ENCODE results near the gene TMEM72. TPM values are rescaled to one million over a fixed set of nuclear protein-coding genes. Genes with fewer than 3 reads are reported as not detected.
A peak's percentile ranks its signal among the peaks of the same experiment; 100 is the strongest.

The TMEM72 gene
- total and polyA plus RNA-seq, 9 donors = 0.04 to 0.16 (median 0.12) TPM; not detected in 1

DNA sequence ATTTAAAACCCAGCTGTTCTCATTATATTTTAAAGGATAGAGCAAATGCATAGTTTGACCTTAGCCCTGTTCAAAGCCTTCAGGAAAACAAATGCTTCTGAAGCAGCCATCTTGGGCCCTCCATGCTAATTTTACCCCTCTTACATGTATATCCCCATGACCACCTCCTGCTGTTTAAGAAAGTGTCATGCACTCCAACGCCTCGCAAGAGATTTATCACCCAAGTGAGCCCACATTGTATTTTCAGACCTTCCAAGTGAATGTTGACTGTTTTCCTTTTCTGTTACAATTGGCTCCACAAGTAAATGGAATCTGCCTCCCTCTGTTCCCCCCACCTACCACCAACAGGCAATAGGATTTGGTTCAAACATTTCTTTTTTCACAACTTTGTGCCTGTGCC, 5.3 kb downstream of the TMEM72 start:
- Histone ChIP-seq H3K36me3 (ENCODE audit: control insufficient read depth, insufficient read depth, low read length) (no peaks in the 10 kb centered on the region), H3K4me1 (ENCODE audit: control insufficient read depth, insufficient read depth, low read length) (peaks cover 26% of the 10 kb centered on the region), H3K9me3 (replicated peaks; ENCODE audit: control insufficient read depth, low read depth, low read length) (no peaks in the 10 kb centered on the region), H3K27me3 (ENCODE audit: control insufficient read depth, insufficient read depth, low read length) (no peaks in the 10 kb centered on the region), H3K4me3 (ENCODE audit: low read length) (no peak overlapping the region), H3K27ac (ENCODE audit: low read length) (no peak overlapping the region)
- DNase-seq = no peak
- WGBS (ENCODE audit: insufficient coverage) = 59% methylated on average over 2 of the region's 2 CpGs

DNA sequence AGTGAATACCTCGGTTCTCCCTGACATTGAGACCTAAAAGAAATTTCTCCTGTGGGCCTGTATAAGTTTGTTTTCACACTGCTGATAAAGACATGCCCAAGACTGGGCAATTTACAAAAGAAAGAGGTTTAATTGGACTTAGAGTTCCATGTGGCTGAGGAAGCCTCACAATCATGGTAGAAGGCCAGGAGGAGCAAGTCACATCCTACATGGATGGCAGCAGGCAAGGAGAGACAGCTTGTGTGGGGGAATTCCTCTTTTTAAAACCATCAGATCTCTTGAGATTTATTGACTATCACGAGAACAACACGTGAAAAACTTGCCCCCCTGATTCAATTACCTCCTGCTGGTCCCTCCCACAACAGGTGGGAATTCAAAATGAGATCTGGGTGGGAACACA, 6.7 kb downstream of the TMEM72 start:
- no peak for DNase-seq
- WGBS (ENCODE audit: insufficient coverage) = no CpG with 5 or more reads among the region's 3 CpGs
- no peaks in the 10 kb centered on the region for H3K27me3 ChIP-seq (ENCODE audit: control insufficient read depth, insufficient read depth, low read length)
- H3K9me3 ChIP-seq (replicated peaks; ENCODE audit: control insufficient read depth, low read depth, low read length) = no peaks in the 10 kb centered on the region
- no peak overlapping the region for H3K4me3 ChIP-seq (ENCODE audit: low read length)
- no peak overlapping the region for H3K27ac ChIP-seq (ENCODE audit: low read length)
- H3K4me1 ChIP-seq (ENCODE audit: control insufficient read depth, insufficient read depth, low read length) = peaks cover 18% of the 10 kb centered on the region
- no peaks in the 10 kb centered on the region for H3K36me3 ChIP-seq (ENCODE audit: control insufficient read depth, insufficient read depth, low read length)

DNA sequence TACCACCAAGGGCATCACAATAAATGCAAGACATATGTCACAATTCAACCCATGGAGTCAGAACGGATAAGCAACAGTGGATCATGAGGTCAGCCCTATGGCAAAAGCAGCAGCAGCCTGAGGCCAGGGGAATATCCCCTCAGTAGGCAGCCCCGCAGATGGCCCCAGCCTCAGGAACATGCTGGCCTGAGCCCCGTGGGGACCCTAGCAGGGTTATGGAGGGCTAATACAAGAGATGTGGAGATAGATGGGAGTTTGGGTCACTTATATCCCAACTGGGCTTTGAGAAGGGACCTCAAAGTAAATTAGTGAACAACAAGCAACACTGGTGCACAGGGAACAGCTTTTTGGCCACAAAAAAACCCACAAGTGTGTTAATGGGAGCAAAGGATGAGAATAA, 9.1 kb downstream of the TMEM72 start:
- 100% methylated on average over 1 of the region's 3 CpGs for WGBS (ENCODE audit: insufficient coverage)
- Histone ChIP-seq H3K4me1 (ENCODE audit: control insufficient read depth, insufficient read depth, low read length) (peaks cover 10% of the 10 kb centered on the region), H3K36me3 (ENCODE audit: control insufficient read depth, insufficient read depth, low read length) (no peaks in the 10 kb centered on the region), H3K4me3 (ENCODE audit: low read length) (no peak overlapping the region), H3K27me3 (ENCODE audit: control insufficient read depth, insufficient read depth, low read length) (no peaks in the 10 kb centered on the region), H3K9me3 (replicated peaks; ENCODE audit: control insufficient read depth, low read depth, low read length) (no peaks in the 10 kb centered on the region), H3K27ac (ENCODE audit: low read length) (no peak overlapping the region)
- DNase-seq = no peak

DNA sequence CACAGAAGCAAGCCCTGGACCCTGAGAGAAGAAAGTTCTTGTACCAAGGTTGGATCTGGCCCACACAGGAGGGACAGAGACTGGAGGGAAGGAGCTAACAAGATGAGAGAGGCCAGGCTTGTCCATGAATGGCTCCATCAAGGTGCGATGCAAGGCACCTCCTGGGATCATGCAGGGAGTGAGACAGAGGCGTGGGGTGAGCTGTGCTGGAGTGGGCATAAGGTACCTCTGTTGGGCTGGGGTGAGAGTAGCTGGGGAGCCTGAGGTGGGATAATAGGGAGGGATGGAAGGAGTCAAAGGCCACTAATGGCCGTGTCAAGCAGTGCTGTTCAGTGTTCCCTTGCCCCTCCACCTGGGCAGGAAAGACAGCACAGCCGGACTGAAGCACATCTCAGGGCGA, 9.9 kb downstream of the TMEM72 start:
- no peak overlapping the region for H3K4me3 ChIP-seq (ENCODE audit: low read length)
- H3K36me3 ChIP-seq (ENCODE audit: control insufficient read depth, insufficient read depth, low read length) = no peaks in the 10 kb centered on the region
- H3K4me1 ChIP-seq (ENCODE audit: control insufficient read depth, insufficient read depth, low read length) = peaks cover 12% of the 10 kb centered on the region
- H3K27me3 ChIP-seq (ENCODE audit: control insufficient read depth, insufficient read depth, low read length) = no peaks in the 10 kb centered on the region
- no peak for DNase-seq
- no peaks in the 10 kb centered on the region for H3K9me3 ChIP-seq (replicated peaks; ENCODE audit: control insufficient read depth, low read depth, low read length)
- no peak overlapping the region for H3K27ac ChIP-seq (ENCODE audit: low read length)
- WGBS (ENCODE audit: insufficient coverage) = 81% methylated on average over 5 of the region's 5 CpGs

DNA sequence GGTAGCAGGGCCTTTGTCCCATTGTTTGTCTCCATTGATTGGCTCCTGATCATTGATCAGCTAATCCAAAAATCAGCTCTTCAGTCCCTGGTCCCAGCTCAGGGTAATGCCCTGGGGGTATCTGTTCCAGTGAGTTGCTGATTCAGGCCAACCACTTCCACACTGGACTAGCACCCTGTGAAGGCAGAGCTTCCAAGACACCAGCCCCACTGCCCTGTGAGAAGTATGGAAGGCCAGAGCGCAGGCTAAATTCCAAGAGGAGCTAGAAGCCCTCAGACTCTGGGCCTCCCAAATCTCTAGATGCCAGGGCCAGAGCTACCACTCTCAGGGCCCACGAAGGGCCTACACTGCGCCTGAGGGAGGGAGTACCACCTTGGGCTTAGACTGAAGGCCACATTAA, 10.4 kb downstream of the TMEM72 start:
- no peak overlapping the region for H3K4me3 ChIP-seq (ENCODE audit: low read length)
- WGBS (ENCODE audit: insufficient coverage) = 93% methylated on average over 2 of the region's 3 CpGs
- no peak overlapping the region for H3K27ac ChIP-seq (ENCODE audit: low read length)
- H3K9me3 ChIP-seq (replicated peaks; ENCODE audit: control insufficient read depth, low read depth, low read length) = no peaks in the 10 kb centered on the region
- no peaks in the 10 kb centered on the region for H3K27me3 ChIP-seq (ENCODE audit: control insufficient read depth, insufficient read depth, low read length)
- H3K36me3 ChIP-seq (ENCODE audit: control insufficient read depth, insufficient read depth, low read length) = no peaks in the 10 kb centered on the region
- no peak for DNase-seq
- H3K4me1 ChIP-seq (ENCODE audit: control insufficient read depth, insufficient read depth, low read length) = peaks cover 12% of the 10 kb centered on the region

DNA sequence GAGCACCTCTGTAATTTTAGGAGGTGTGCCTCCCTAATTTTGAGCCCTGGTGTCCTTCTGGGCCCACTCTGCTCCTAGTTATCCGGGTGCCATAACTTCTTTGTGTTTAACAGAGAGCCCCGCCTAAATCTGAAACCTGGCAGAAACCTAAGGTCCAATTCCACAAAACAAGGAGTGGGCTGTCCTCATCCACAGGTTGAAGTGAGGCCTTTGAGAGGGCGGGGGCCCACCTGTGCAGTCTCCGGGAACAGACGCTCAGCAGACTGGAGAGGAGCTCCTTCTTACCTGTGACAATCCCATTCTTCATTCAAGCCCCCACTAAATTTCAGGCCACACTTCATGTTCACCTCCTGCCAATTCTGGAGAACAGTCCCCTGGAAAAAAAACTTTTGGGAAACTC, 10.9 kb downstream of the TMEM72 start:
- no peak for DNase-seq
- WGBS (ENCODE audit: insufficient coverage) = 91% methylated on average over 5 of the region's 5 CpGs
- no peak overlapping the region for H3K27ac ChIP-seq (ENCODE audit: low read length)
- H3K4me3 ChIP-seq (ENCODE audit: low read length) = no peak overlapping the region
- H3K4me1 ChIP-seq (ENCODE audit: control insufficient read depth, insufficient read depth, low read length) = peaks cover 14% of the 10 kb centered on the region
- no peaks in the 10 kb centered on the region for H3K9me3 ChIP-seq (replicated peaks; ENCODE audit: control insufficient read depth, low read depth, low read length)
- H3K27me3 ChIP-seq (ENCODE audit: control insufficient read depth, insufficient read depth, low read length) = no peaks in the 10 kb centered on the region
- H3K36me3 ChIP-seq (ENCODE audit: control insufficient read depth, insufficient read depth, low read length) = no peaks in the 10 kb centered on the region

DNA sequence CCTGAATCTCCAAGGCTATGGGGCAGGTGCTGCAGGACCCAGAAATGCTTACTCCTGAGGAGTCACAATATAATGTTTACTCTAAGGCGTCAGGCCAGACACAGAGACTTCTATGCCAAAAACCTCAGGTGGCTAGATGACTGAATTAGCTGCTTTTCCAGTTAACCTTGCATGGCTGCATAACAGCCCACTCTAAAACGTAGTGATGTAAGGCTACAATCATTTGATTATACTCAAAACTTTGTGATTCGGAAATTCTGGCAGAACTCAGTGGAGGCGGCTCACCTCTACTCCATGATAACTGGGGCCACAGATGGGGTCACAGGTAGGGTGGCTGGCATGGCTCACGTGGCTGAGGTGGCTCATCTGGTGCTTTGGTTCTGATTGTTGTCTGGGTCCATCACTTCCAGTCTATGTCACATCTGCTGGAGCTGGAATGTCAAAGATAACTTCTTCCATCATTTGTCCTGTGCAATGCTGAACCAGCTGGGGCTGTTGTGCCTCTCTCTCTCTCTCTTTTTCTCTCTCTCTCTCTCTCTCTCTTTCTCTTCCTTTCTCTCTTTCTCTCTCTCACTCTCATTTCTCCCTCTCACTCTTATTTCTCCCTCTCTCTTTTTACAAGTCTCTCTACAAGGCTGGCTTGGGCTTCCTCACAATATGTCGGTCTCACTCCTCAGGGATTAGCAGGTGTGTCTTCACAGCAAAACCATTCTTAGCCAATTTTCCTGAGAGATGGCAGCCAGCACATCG, 11.8 kb downstream of the TMEM72 start:
- no peaks in the 10 kb centered on the region for H3K36me3 ChIP-seq (ENCODE audit: control insufficient read depth, insufficient read depth, low read length)
- no peak overlapping the region for H3K27ac ChIP-seq (ENCODE audit: low read length)
- H3K27me3 ChIP-seq (ENCODE audit: control insufficient read depth, insufficient read depth, low read length) = no peaks in the 10 kb centered on the region
- H3K4me1 ChIP-seq (ENCODE audit: control insufficient read depth, insufficient read depth, low read length) = peaks cover 24% of the 10 kb centered on the region
- no peak for DNase-seq
- no peak overlapping the region for H3K4me3 ChIP-seq (ENCODE audit: low read length)
- WGBS (ENCODE audit: insufficient coverage) = 72% methylated on average over 6 of the region's 7 CpGs
- no peaks in the 10 kb centered on the region for H3K9me3 ChIP-seq (replicated peaks; ENCODE audit: control insufficient read depth, low read depth, low read length)

DNA sequence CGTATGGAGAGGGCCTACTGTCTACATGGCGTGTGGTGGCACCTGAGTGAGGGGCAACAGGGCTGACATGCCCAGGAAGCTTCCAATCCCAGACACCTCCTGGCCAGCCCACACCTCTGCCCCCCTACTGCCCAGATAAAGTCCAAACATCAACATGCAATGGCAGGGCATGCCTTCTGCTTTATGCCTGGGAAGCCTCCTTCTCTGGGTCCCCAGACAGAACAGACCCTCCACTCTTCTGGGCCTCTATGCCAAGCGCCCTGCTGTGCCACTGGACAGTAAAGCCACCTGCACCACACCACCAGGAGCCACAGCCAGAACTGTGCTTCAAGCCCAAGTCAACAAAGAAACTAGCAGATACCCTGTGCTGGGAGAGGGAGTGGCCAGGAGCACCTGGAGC, 12.5 kb downstream of the TMEM72 start:
- Histone ChIP-seq H3K36me3 (ENCODE audit: control insufficient read depth, insufficient read depth, low read length) (no peaks in the 10 kb centered on the region), H3K27me3 (ENCODE audit: control insufficient read depth, insufficient read depth, low read length) (no peaks in the 10 kb centered on the region), H3K4me1 (ENCODE audit: control insufficient read depth, insufficient read depth, low read length) (peaks cover 24% of the 10 kb centered on the region), H3K27ac (ENCODE audit: low read length) (no peak overlapping the region), H3K4me3 (ENCODE audit: low read length) (no peak overlapping the region), H3K9me3 (replicated peaks; ENCODE audit: control insufficient read depth, low read depth, low read length) (no peaks in the 10 kb centered on the region)
- WGBS (ENCODE audit: insufficient coverage) = 100% methylated on average over 1 of the region's 3 CpGs
- DNase-seq = no peak

DNA sequence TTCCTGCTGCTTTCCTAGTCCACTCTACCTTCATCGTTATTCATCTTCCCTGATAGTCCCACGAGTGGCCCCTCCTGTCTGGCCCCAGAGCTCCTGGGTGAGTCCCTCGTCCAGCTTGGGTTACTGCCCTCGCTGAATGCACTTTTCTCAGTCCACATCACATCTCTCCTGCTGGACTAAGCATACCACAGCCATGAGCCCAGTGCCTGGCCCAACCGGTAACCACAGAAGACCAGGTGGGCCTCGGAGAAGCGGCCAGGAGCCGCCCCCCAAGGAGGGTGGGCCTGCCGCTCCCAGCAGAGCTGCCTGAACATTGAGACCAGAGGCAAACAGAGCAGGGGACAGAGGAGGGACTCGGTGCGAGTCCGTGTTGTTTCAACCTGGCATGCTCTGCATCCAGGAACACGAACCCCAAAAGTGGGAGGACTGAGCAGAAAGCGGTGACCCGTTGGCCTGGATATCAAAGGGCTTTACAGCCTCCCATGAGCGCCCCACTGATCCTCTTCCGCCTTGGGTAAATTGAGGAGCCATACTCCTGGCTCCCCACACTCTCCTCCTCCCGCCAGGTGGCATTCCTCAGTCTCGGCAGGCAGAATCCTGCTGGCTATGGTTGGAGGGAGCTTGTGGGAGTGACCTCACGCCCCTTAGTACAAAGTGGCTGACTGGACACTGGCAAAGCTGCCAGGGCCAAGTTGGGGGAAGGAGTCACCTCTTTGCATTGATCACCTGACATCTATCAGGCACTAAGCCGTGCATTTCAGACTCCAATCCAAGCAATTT, 13.3 kb downstream of the TMEM72 start:
- 71% methylated on average over 14 of the region's 21 CpGs for WGBS (ENCODE audit: insufficient coverage)
- peaks cover 24% of the 10 kb centered on the region for H3K4me1 ChIP-seq (ENCODE audit: control insufficient read depth, insufficient read depth, low read length)
- H3K27me3 ChIP-seq (ENCODE audit: control insufficient read depth, insufficient read depth, low read length) = no peaks in the 10 kb centered on the region
- DNase-seq = no peak
- H3K27ac ChIP-seq (ENCODE audit: low read length) = no peak overlapping the region
- no peak overlapping the region for H3K4me3 ChIP-seq (ENCODE audit: low read length)
- no peaks in the 10 kb centered on the region for H3K36me3 ChIP-seq (ENCODE audit: control insufficient read depth, insufficient read depth, low read length)
- H3K9me3 ChIP-seq (replicated peaks; ENCODE audit: control insufficient read depth, low read depth, low read length) = no peaks in the 10 kb centered on the region

DNA sequence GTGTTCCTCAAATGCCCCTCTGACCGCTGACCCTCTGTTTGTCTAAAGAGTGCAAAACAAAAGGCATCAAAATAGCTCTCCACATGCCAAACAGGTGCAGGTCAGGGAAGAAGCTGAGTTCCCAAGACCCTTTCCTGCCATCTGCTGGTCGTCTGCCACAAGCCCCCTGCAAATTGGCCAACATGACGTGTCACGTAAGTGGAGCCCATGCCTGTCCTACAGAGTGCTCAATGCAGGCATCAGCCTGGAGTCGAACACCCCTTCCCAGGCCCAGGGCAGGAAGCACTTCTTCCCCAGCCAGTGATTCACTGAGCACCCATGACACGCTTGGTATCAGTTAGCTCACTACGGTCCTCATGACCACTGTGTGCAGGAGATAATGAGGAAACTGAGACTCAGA, 14.1 kb downstream of the TMEM72 start:
- peak; percentile 56 for DNase-seq
- Histone ChIP-seq H3K27ac (ENCODE audit: low read length) (no peak overlapping the region), H3K9me3 (replicated peaks; ENCODE audit: control insufficient read depth, low read depth, low read length) (no peaks in the 10 kb centered on the region), H3K27me3 (ENCODE audit: control insufficient read depth, insufficient read depth, low read length) (no peaks in the 10 kb centered on the region), H3K4me3 (ENCODE audit: low read length) (no peak overlapping the region), H3K4me1 (ENCODE audit: control insufficient read depth, insufficient read depth, low read length) (peaks cover 24% of the 10 kb centered on the region), H3K36me3 (ENCODE audit: control insufficient read depth, insufficient read depth, low read length) (no peaks in the 10 kb centered on the region)
- WGBS (ENCODE audit: insufficient coverage) = 39% methylated on average over 4 of the region's 7 CpGs

All from muscle of leg (tissue), 11 donors.